Heart left ventricle (tissue), 16 donors: Measurements from ENCODE around the gene NFIX. TPM values are rescaled to one million over a fixed set of nuclear protein-coding genes. Genes with fewer than 3 reads are reported as not detected.
A peak's percentile ranks its signal among the peaks of the same experiment; 100 is the strongest.

Experiments used
- ATAC-seq, 4 donors: fragments of 200-7000 bp; cut with Tn5 transposase; one replicate each; pipeline ENCODE4 v1.9.1; 2020 to 2022; ENCODE audit warnings: moderate library complexity in 4 of 4, mild to moderate bottlenecking in 3 of 4, moderate number of reproducible peaks in 1 of 4
- DNase-seq, 5 donors: peaks; one replicate each; pipeline ENCODE4 v3.0.0-alpha.2; 2020
- H3K27ac ChIP-seq, 12 donors: fragments of 200-600 bp; sonication (generic) in 4 of 12; one replicate each; pipeline versions ENCODE4 v1.5.0 to v1.8.0; 2016 to 2022; ENCODE audit warnings: mild to moderate bottlenecking in 2 of 12
- H3K27me3 ChIP-seq, 9 donors: fragments of 200-600 bp; sonication (generic) in 2 of 9; one replicate each; pipeline versions ENCODE4 v1.5.1 to v1.8.0; 2016 to 2022; ENCODE audit warnings: mild to moderate bottlenecking in 3 of 9
- H3K36me3 ChIP-seq, 9 donors: fragments of 200-600 bp; sonication (generic) in 2 of 9; one replicate each; pipeline versions ENCODE4 v1.5.0 to v1.8.0; 2018 to 2022; ENCODE audit warnings: mild to moderate bottlenecking in 2 of 9
- H3K4me1 ChIP-seq, 12 donors: fragments of 200-600 bp; sonication (generic) in 4 of 12; one replicate each; pipeline versions ENCODE4 v1.5.0 to v1.8.0; 2016 to 2022; ENCODE audit warnings: mild to moderate bottlenecking in 3 of 12
- H3K4me3 ChIP-seq, 12 donors: fragments of 200-600 bp; sonication (generic) in 4 of 12; one replicate each; pipeline versions ENCODE4 v1.5.0 to v1.8.0; 2017 to 2022; ENCODE audit warnings: mild to moderate bottlenecking in 9 of 12, moderate library complexity in 4 of 12
- H3K9me3 ChIP-seq, 12 donors: fragments of 200-600 bp; sonication (generic) in 4 of 12; one replicate each; pipeline versions ENCODE4 v1.5.0 to v1.8.0; 2016 to 2022; ENCODE audit warnings: mild to moderate bottlenecking in 1 of 12
- CTCF ChIP-seq, 12 donors: fragments of 200-600 bp; sonication (generic) in 4 of 12; IDR thresholded peaks; one replicate each; pipeline versions ENCODE4 v1.5.0 to v1.8.0; 2018 to 2022; ENCODE audit warnings: antibody characterized with exemption in 12 of 12, mild to moderate bottlenecking in 5 of 12
- POLR2A ChIP-seq, 2 donors: fragments of 450-650 bp; IDR thresholded peaks; one replicate each; pipeline ENCODE4 v1.6.1; 2017; ENCODE audit warnings: antibody characterized with exemption in 2 of 2, mild to moderate bottlenecking in 2 of 2, moderate library complexity in 2 of 2
- WGBS, 4 donors: extraction: QIAGEN DNeasy Blood & Tissue Kit in 2 of 4; methylation state at CpG; one replicate each; pipeline versions ENCODE4 v1.1.5 to v1.1.7; 2013 to 2018; 5-methylcytosine and 5-hydroxymethylcytosine counted together
- intact Hi-C, 10 donors: fragments of 100-400 bp; cut with DNase I; formaldehyde crosslinking; loops; one replicate each; pipeline versions ENCODE4 v1.11.1 to v1.14.2; 2022
- polyA plus RNA-seq, 2 donors: library from polyadenylated mRNA; stranded (reverse); fragments of 200-250 nt; gene quantifications; one replicate each; pipeline ENCODE4 v1.2.3, GENCODE V29; 2013
- total RNA-seq, 9 donors: library from RNA; depleted of rRNA in 2 of 9; stranded (reverse); fragments of >200 nt in 2 of 9; fragmentation: NEBNext Ultra II Directional in 3 of 9; extraction: Animal tissue kit (Norgen Biotek cat#: 25700) in 3 of 9; gene quantifications; one replicate each; pipeline versions ENCODE4 v1.1.0 to v1.2.4, GENCODE V29; 2016 to 2023
- donor health status: ischemic (EF 13 %, LVEDD 7.1; RV severe dilation, severe dysfunction).
- donor health status: healthy with polysubstance abuse.
- donor health status: DM: no; HTN: yes; CAD: no.
- donor health status: DM: no; HTN: no; CAD: no.
- donor health status: ischemic (EF 25% LVEDD 6.9; RV normal size, moderate dysfunction).
- donor health status: ischemic (EF 25% LVEDD 5.7; RV mildly dilated, moderate dysfunction).
- donor health status: healthy.
- donor health status: DM: yes; HTN: yes; CAD: no.
- donor health status: ischemic (EF 35%, LVEDD 5.7; RV mildly dilated, moderate dysfunction).
- donor health status: nonischemic (EF 11% LVEDD 7.7; RV severe dilation, severe dysfunction).
- donor health status: DM: yes; HTN: yes; CAD: no.
- donor health status: PGD.
- donor health status: ischemic (EF 29% LVEDD 5.4; RV normal size, mild dysfunction).
- donor health status: nonischemic (EF 23%, LVEDD 6.1; RV moderate dilation, normal function).

NFIX gene
- total and polyA plus RNA-seq, 11 donors = 42.1 to 147 (median 107) TPM

GRCh38 chr19:13119627-13120026 is 124.4 kb downstream of the NFIX start:
- H3K4me1 ChIP-seq = peaks cover 5 to 53% (median 35%) of the 10 kb centered on the region in 12 donors
- H3K4me3 ChIP-seq = peak overlapping the region in 6 of 12 donors; percentile 87 to 100 (median 96)
- ATAC-seq (no peak), DNase-seq (no peak)
- H3K9me3 ChIP-seq = no peaks in the 10 kb centered on the region
- intact Hi-C loops = loop anchor here in 4 of 10 donors (2.0 to 10.0 kb wide), 3 partner anchors 31 to 145 kb away; partner anchors contain the start of genes IER2 (in 3 of the 4) and STX10 (in 3 of the 4)
- no peaks in the 10 kb centered on the region for H3K27me3 ChIP-seq
- TF ChIP-seq POLR2A (IDR thresholded peaks at IDR 0.05) (no peak), CTCF (IDR thresholded peaks at IDR 0.05) (no peak)
- peak overlapping the region in 3 of 12 donors; percentile 55 to 76 (median 67) for H3K27ac ChIP-seq
- H3K36me3 ChIP-seq = peaks cover 0 to 14% (median 0%) of the 10 kb centered on the region in 9 donors
- WGBS, 4 donors = 64 to 78% (median 75%) methylated on average over 4 to 8 of the region's 8 CpGs

- DNase-seq (no peak), ATAC-seq (no peak)
- no peak for TF ChIP-seq POLR2A (IDR thresholded peaks at IDR 0.05)
- TF ChIP-seq CTCF (IDR thresholded peaks at IDR 0.05) = no peak
- Histone ChIP-seq H3K27ac (no peak overlapping the region), H3K4me3 (peak overlapping the region in 2 of 12 donors; percentile 8 to 100), H3K27me3 (no peaks in the 10 kb centered on the region), H3K36me3 (peaks cover 0 to 10% (median 0%) of the 10 kb centered on the region in 9 donors), H3K9me3 (no peaks in the 10 kb centered on the region), H3K4me1 (peaks cover 5 to 53% (median 35%) of the 10 kb centered on the region in 12 donors)
- 65 to 82% (median 79%) methylated on average over 5 to 9 of the region's 9 CpGs for WGBS, 4 donors
- intact Hi-C loops = no loop called here
Observed at GRCh38 chr19:13120031-13120430, 124.8 kb downstream of the NFIX start.

DNA sequence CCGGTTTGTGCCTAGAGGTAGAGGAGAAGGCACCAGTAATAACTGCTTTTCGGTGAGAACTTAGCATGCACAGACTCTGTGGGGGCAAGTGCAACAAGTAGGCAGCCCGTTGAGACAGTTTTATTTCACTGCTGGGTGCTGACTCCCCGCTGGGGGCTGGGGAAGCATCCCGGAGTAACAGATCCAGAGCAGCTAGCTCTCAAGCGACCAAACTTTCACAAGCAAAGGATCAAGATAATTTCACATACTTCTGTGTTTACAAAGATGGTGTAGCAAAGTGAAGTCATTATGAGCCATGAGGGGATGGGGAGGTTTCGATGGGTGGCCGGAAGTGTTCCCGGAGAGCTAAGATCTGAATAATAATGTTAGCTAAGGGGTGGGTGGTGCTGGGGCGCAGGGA is 125.5 kb downstream of the NFIX start:
- Histone ChIP-seq H3K4me3 (no peak overlapping the region), H3K27ac (no peak overlapping the region), H3K4me1 (peaks cover under 1 to 46% (median 30%) of the 10 kb centered on the region in 12 donors), H3K9me3 (no peaks in the 10 kb centered on the region), H3K36me3 (peaks cover 0 to 7% (median 0%) of the 10 kb centered on the region in 9 donors), H3K27me3 (no peaks in the 10 kb centered on the region)
- no peak for DNase-seq
- no peak for TF ChIP-seq POLR2A (IDR thresholded peaks at IDR 0.05)
- WGBS, 4 donors = 67 to 71% (median 69%) methylated on average over 10 of the region's 10 CpGs
- intact Hi-C loops = no loop called here
- ATAC-seq = no peak

- no peak for TF ChIP-seq POLR2A (IDR thresholded peaks at IDR 0.05)
- TF ChIP-seq CTCF (IDR thresholded peaks at IDR 0.05) = no peak
- H3K27me3 ChIP-seq = no peaks in the 10 kb centered on the region
- intact Hi-C loops = no loop called here
- peaks cover 0 to 13% (median 0%) of the 10 kb centered on the region in 9 donors for H3K36me3 ChIP-seq
- WGBS, 4 donors = 84 to 90% (median 87%) methylated on average over 15 to 18 of the region's 18 CpGs
- no peaks in the 10 kb centered on the region for H3K9me3 ChIP-seq
- no peak overlapping the region for H3K4me3 ChIP-seq
- peaks cover 0 to 41% (median 25%) of the 10 kb centered on the region in 12 donors for H3K4me1 ChIP-seq
- DNase-seq = no peak
- no peak overlapping the region for H3K27ac ChIP-seq
- ATAC-seq = no peak
Observed at GRCh38 chr19:13121551-13122274, 126.4 kb downstream of the NFIX start.
